Endodermal cell (in vitro differentiated cells): ENCODE data around the gene MPP3. TPM values are rescaled to one million over a fixed set of nuclear protein-coding genes. Genes with fewer than 3 reads are reported as not detected.
A peak's percentile ranks its signal among the peaks of the same experiment; 100 is the strongest.

ENCODE experiments used
- DNase-seq: peaks from one replicate; pipeline ENCODE4 v3.0.0-alpha.2; 2017
- H3K27ac ChIP-seq: 2 replicates; pipeline ENCODE4 v1.5.1; 2013; ENCODE audit warnings: mild to moderate bottlenecking, low read depth, low read length, moderate library complexity
- H3K27me3 ChIP-seq: 2 replicates; pipeline ENCODE4 v1.6.1; 2013; ENCODE audit warnings: mild to moderate bottlenecking, low read length, moderate library complexity; ENCODE audit not compliant: insufficient read depth, control insufficient read depth, poor library complexity, severe bottlenecking
- H3K36me3 ChIP-seq: 2 replicates; pipeline ENCODE4 v1.7.0; 2013; ENCODE audit warnings: mild to moderate bottlenecking, low read length, moderate library complexity; ENCODE audit not compliant: control insufficient read depth, insufficient read depth
- H3K4me1 ChIP-seq: one replicate; pipeline ENCODE4 v1.7.0; 2013; ENCODE audit warnings: low read length; ENCODE audit not compliant: control insufficient read depth, insufficient read depth
- H3K4me3 ChIP-seq: 2 replicates; pipeline ENCODE4 v1.5.1; 2013; ENCODE audit warnings: mild to moderate bottlenecking, low read length, moderate library complexity
- H3K9ac ChIP-seq: 2 replicates; pipeline ENCODE4 v1.6.1; 2013; ENCODE audit warnings: mild to moderate bottlenecking, low read length, moderate library complexity; ENCODE audit not compliant: poor library complexity, severe bottlenecking; ENCODE audit errors: extremely low read depth
- H3K9me3 ChIP-seq: 2 replicates; pipeline ENCODE4 v1.6.1; 2013; ENCODE audit warnings: mild to moderate bottlenecking, low read length, moderate library complexity; ENCODE audit not compliant: control insufficient read depth
- H3K27ac Mint-ChIP-seq: 2 replicates; pipeline ENCODE4 v1.8.0; 2020; ENCODE audit warnings: mixed read lengths
- H3K27me3 Mint-ChIP-seq: 2 replicates; pipeline ENCODE4 v1.8.0; 2021; ENCODE audit warnings: mild to moderate bottlenecking, mixed read lengths; ENCODE audit not compliant: insufficient read depth
- H3K36me3 Mint-ChIP-seq: 2 replicates; pipeline ENCODE4 v1.8.0; 2020; ENCODE audit warnings: low read depth, mixed read lengths
- H3K4me1 Mint-ChIP-seq: 2 replicates; pipeline ENCODE4 v1.8.0; 2020; ENCODE audit warnings: mixed read lengths
- H3K4me3 Mint-ChIP-seq: 2 replicates; pipeline ENCODE4 v1.8.0; 2020; ENCODE audit warnings: mild to moderate bottlenecking, moderate library complexity, mixed read lengths
- H3K9me3 Mint-ChIP-seq: 2 replicates; pipeline ENCODE4 v1.8.0; 2020; ENCODE audit warnings: mild to moderate bottlenecking, mixed read lengths
- WGBS, 2 experiments: methylation state at CpG; one replicate each; pipeline versions ENCODE4 v1.1.5 to v1.1.7; 2013; ENCODE audit warnings: missing lambda C conversion rate in 2 of 2, mixed read lengths in 1 of 2; ENCODE audit not compliant: insufficient coverage in 1 of 2, insufficient read length in 1 of 2; 5-methylcytosine and 5-hydroxymethylcytosine counted together
- total RNA-seq, 2 donors: library from RNA; stranded (reverse); fragmentation: NEBNext Ultra II Directional in 1 of 2; extraction: Animal tissue kit (Norgen Biotek cat#: 25700) in 1 of 2; gene quantifications; 2 replicates in 1 of 2; 3 replicates in 1 of 2; pipeline ENCODE4 v1.2.1, GENCODE V29; 2021
- TF ChIP-seq, protein P1 (sequence below): fragments of 200-600 bp; sonication (generic); conservative IDR thresholded peaks from 2 replicates; pipeline ENCODE4 v1.5.0; 2021; ENCODE audit warnings: antibody characterized with exemption, mild to moderate bottlenecking

The MPP3 gene
- total RNA-seq, 2 donors from 2014 or later: 5.8 to 6.8 TPM

DNA sequence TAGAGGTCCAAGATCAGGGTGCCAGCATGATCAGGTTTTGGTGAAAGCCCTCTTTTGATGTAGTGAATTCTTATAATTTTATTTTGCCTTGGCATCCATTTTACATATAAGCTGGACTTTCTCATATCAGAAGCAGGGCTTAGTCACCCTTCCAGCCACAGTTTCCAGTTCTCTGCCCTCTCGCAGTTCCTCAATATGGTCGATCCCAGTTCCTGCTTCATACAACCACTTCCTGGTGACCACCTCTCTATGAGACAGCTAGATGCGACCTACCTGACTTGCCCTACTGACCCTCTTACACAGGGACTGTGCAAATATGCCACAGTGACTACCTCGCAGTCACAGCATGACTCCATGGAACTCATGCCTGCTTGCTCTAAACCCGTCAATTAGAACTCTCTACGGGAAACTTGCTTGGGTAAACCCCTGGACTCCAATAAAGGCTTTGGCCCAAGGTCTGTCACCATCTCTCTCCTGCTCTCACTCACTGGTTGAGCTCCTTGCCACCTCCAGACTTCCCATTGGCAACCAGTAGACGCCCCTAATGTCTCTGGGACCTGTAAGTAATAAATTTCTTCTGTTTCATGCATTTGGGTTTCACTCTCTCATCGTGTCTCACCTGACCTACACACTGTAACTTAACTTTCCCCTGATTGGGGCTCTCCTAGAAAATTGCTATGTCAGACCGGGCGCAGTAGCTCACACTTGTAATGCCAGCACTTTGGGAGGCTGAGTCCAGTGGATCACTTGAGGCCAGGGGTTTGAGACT lies 35.5 kb upstream of the MPP3 start:
- H3K4me3 Mint-ChIP-seq: no peak overlapping the region
- peaks cover 6% of the 10 kb centered on the region for H3K27me3 ChIP-seq
- no peaks in the 10 kb centered on the region for H3K4me1 ChIP-seq
- H3K27me3 Mint-ChIP-seq: peaks cover 19% of the 10 kb centered on the region
- no peaks in the 10 kb centered on the region for H3K4me1 Mint-ChIP-seq
- no peak overlapping the region for H3K27ac Mint-ChIP-seq
- no peak overlapping the region for H3K4me3 ChIP-seq
- peak; percentile 35 for DNase-seq
- no peaks in the 10 kb centered on the region for H3K9me3 ChIP-seq
- H3K9me3 Mint-ChIP-seq: no peaks in the 10 kb centered on the region
- no peak overlapping the region for H3K9ac ChIP-seq
- TF ChIP-seq, protein P1, sequence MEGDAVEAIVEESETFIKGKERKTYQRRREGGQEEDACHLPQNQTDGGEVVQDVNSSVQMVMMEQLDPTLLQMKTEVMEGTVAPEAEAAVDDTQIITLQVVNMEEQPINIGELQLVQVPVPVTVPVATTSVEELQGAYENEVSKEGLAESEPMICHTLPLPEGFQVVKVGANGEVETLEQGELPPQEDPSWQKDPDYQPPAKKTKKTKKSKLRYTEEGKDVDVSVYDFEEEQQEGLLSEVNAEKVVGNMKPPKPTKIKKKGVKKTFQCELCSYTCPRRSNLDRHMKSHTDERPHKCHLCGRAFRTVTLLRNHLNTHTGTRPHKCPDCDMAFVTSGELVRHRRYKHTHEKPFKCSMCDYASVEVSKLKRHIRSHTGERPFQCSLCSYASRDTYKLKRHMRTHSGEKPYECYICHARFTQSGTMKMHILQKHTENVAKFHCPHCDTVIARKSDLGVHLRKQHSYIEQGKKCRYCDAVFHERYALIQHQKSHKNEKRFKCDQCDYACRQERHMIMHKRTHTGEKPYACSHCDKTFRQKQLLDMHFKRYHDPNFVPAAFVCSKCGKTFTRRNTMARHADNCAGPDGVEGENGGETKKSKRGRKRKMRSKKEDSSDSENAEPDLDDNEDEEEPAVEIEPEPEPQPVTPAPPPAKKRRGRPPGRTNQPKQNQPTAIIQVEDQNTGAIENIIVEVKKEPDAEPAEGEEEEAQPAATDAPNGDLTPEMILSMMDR: no peak
- no peaks in the 10 kb centered on the region for H3K36me3 ChIP-seq
- WGBS, 2 experiments: 91 to 93% methylated on average over 7 to 10 of the region's 10 CpGs
- no peaks in the 10 kb centered on the region for H3K36me3 Mint-ChIP-seq
- H3K27ac ChIP-seq: no peak overlapping the region

DNA sequence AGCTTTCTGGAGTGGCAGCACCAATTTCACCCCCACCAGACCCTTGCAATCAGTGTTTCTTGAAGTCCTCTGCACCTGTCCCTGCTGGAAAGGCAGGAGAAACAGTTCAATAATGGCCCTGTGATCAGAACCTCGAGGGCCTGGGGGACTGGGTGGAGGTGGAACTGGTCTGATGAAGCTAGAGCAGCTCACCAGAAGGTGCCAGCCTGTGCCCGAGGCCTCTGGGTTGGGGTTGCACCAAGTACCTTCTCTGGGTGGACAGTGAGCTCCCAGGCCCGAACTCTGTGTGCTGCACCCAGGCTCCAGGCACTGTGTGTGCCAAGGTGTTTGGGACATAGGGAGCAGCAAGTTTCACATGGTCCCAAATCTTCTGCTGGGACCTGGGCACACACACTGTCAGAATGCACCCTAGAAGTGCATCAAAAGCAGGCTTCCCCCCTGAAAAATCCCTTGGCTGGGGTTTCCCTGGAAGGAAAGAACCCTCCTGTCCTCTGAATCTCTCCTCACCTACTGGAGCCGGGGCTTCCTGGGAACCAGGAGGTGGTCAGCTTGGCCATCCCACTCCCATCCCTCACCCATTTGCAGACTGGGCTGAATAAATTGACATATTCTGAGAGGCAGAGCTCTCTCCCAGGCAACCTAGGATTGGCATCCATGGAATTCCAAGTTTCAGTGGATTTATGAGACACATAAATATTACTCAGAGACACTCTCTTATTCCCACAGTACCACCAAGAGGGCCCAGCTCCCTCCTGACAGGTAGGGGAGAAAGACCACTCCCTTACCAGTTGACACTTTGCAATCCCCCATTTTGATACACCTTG lies 31.4 kb upstream of the MPP3 start:
- Mint-ChIP-seq H3K9me3 (no peaks in the 10 kb centered on the region), H3K4me1 (no peaks in the 10 kb centered on the region), H3K36me3 (no peaks in the 10 kb centered on the region), H3K27me3 (peaks cover 13% of the 10 kb centered on the region), H3K4me3 (no peak overlapping the region), H3K27ac (no peak overlapping the region)
- Histone ChIP-seq H3K36me3 (no peaks in the 10 kb centered on the region), H3K27me3 (no peaks in the 10 kb centered on the region), H3K9me3 (no peaks in the 10 kb centered on the region), H3K9ac (no peak overlapping the region), H3K4me1 (no peaks in the 10 kb centered on the region), H3K27ac (no peak overlapping the region), H3K4me3 (no peak overlapping the region)
- 84 to 100% methylated on average over 1 to 4 of the region's 4 CpGs for WGBS, 2 experiments
- TF ChIP-seq, protein P1: no peak
- DNase-seq: peak; percentile 33

DNA sequence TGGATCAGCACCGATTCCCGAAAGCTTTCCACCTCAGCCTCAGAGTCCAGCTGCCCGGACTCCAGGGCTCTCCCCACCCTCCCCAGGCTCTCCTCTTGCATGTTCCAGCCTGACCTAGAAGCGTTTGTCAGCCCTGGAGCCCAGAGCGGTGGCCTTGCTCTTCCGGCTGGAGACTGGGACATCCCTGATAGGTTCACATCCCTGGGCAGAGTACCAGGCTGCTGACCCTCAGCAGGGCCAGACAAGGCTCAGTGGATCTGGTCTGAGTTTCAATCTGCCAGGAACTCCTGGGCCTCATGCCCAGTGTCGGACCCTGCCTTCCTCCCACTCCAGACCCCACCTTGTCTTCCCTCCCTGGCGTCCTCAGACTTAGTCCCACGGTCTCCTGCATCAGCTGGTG lies 29.0 kb upstream of the MPP3 start:
- no peaks in the 10 kb centered on the region for H3K36me3 ChIP-seq
- TF ChIP-seq, protein P1: no peak
- 91 to 95% methylated on average over 7 to 9 of the region's 9 CpGs for WGBS, 2 experiments
- Mint-ChIP-seq H3K4me1 (no peaks in the 10 kb centered on the region), H3K9me3 (peaks cover 5% of the 10 kb centered on the region), H3K4me3 (no peak overlapping the region), H3K27ac (no peak overlapping the region), H3K27me3 (peaks cover under 1% of the 10 kb centered on the region), H3K36me3 (no peaks in the 10 kb centered on the region)
- H3K27me3 ChIP-seq: no peaks in the 10 kb centered on the region
- peak; percentile 40 for DNase-seq
- no peak overlapping the region for H3K4me3 ChIP-seq
- H3K9me3 ChIP-seq: no peaks in the 10 kb centered on the region
- no peak overlapping the region for H3K27ac ChIP-seq
- H3K4me1 ChIP-seq: no peaks in the 10 kb centered on the region
- no peak overlapping the region for H3K9ac ChIP-seq
